ENCODE data around the gene PDE1C.

PDE1C gene

GRCh38 chr7:32074787-32075585, 4.8 kb upstream of the PDE1C start:
- DNase-seq (ENCODE audit: low read depth in 2 of 2) = no peak

GRCh38 chr7:32073533-32073932, 3.3 kb upstream of the PDE1C start:
- no peak for DNase-seq (ENCODE audit: low read depth in 2 of 2)

- DNase-seq (ENCODE audit: low read depth in 2 of 2) = no peak
Observed at GRCh38 chr7:32072397-32072796, 2.2 kb upstream of the PDE1C start.

GRCh38 chr7:32071466-32072091, 1.4 kb upstream of the PDE1C start:
- DNase-seq (ENCODE audit: low read depth in 2 of 2) = no peak

- no peak for DNase-seq (ENCODE audit: low read depth in 2 of 2)
Observed at GRCh38 chr7:32070051-32070405, 179 bp downstream of the PDE1C start.

- DNase-seq (ENCODE audit: low read depth in 2 of 2) = no peak
Observed at GRCh38 chr7:32069116-32069650, 1.0 kb downstream of the PDE1C start.

- DNase-seq (ENCODE audit: low read depth in 2 of 2) = no peak
Observed at GRCh38 chr7:32068411-32069101, 1.7 kb downstream of the PDE1C start.

GRCh38 chr7:32066441-32066840, 3.8 kb downstream of the PDE1C start:
- DNase-seq (ENCODE audit: low read depth in 2 of 2) = no peak

- no peak for DNase-seq (ENCODE audit: low read depth in 2 of 2)
Observed at GRCh38 chr7:32063614-32064013, 6.6 kb downstream of the PDE1C start.

- DNase-seq (ENCODE audit: low read depth in 2 of 2) = no peak
Observed at GRCh38 chr7:32062150-32062549, 8.1 kb downstream of the PDE1C start.

GRCh38 chr7:32061346-32061745, 8.9 kb downstream of the PDE1C start:
- DNase-seq (ENCODE audit: low read depth in 2 of 2) = no peak

GRCh38 chr7:32059289-32060011, 10.8 kb downstream of the PDE1C start:
- no peak for DNase-seq (ENCODE audit: low read depth in 2 of 2)

GRCh38 chr7:32058002-32058401, 12.2 kb downstream of the PDE1C start:
- DNase-seq (ENCODE audit: low read depth in 2 of 2) = no peak

- no peak for DNase-seq (ENCODE audit: low read depth in 2 of 2)
Observed at GRCh38 chr7:32056767-32057166, 13.4 kb downstream of the PDE1C start.

- DNase-seq (ENCODE audit: low read depth in 2 of 2) = no peak
Observed at GRCh38 chr7:32053204-32053603, 17.0 kb downstream of the PDE1C start.

GRCh38 chr7:32051128-32051527, 19.1 kb downstream of the PDE1C start:
- DNase-seq (ENCODE audit: low read depth in 2 of 2) = no peak

- DNase-seq (ENCODE audit: low read depth in 2 of 2) = no peak
Observed at GRCh38 chr7:32049599-32049998, 20.6 kb downstream of the PDE1C start.

- no peak for DNase-seq (ENCODE audit: low read depth in 2 of 2)
Observed at GRCh38 chr7:32048970-32049491, 21.2 kb downstream of the PDE1C start.

- DNase-seq (ENCODE audit: low read depth in 2 of 2) = no peak
Observed at GRCh38 chr7:32047801-32048200, 22.4 kb downstream of the PDE1C start.

- no peak for DNase-seq (ENCODE audit: low read depth in 2 of 2)
Observed at GRCh38 chr7:32047075-32047474, 23.1 kb downstream of the PDE1C start.

- no peak for DNase-seq (ENCODE audit: low read depth in 2 of 2)
Observed at GRCh38 chr7:32045228-32045627, 25.0 kb downstream of the PDE1C start.

GRCh38 chr7:32044739-32045138, 25.5 kb downstream of the PDE1C start:
- DNase-seq (ENCODE audit: low read depth in 2 of 2) = no peak
